GM12875 (cell line): ENCODE results near the gene RPS19BP1.
A peak's percentile ranks its signal among the peaks of the same experiment; 100 is the strongest.

Experiments
- H3K4me3 ChIP-seq: one replicate; pipeline ENCODE4 v1.5.1; 2011; ENCODE audit warnings: low read depth, low read length, control low read depth
- TF ChIP-seq, protein P1 (sequence below): IDR thresholded peaks from 2 replicates; pipeline ENCODE4 v1.5.1; 2011; ENCODE audit warnings: low read depth, mild to moderate bottlenecking, control low read depth, inconsistent platforms, low read length, moderate library complexity, borderline replicate concordance; ENCODE audit not compliant: insufficient read depth

The RPS19BP1 gene

DNA sequence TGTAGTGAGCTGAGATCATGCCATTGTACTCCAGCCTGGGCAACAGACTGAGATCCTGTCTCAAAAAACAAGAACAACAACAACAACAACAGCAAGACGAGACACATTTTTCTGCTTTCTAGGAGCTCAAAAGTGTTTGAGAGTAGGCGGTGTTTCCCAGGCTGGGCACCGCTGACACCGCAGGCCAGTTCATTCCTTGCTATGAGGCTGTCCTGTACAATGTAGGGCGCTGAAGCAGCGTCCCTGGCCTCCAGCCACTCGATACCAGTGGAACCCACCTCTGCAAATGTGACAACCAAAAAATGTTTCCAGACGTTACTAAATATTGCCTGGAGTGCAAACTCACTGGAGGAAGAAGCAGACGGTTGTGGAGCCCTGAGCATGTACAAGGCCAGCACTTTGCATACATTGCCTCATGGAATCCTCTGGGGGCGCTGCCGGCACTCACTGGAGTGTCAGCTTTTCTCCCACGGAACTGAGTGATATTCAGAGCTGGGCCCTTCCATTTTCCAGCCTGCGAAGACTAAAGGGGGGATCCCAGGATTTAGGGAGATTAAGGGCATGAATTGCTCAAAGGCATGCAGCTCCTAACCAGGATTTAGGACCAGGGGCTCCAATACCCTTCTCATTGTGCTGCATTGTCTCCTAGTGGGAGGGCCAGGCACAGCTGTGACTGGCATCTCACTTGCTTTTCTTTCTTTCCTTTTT lies 36.3 kb downstream of the RPS19BP1 start:
- TF ChIP-seq, protein P1, sequence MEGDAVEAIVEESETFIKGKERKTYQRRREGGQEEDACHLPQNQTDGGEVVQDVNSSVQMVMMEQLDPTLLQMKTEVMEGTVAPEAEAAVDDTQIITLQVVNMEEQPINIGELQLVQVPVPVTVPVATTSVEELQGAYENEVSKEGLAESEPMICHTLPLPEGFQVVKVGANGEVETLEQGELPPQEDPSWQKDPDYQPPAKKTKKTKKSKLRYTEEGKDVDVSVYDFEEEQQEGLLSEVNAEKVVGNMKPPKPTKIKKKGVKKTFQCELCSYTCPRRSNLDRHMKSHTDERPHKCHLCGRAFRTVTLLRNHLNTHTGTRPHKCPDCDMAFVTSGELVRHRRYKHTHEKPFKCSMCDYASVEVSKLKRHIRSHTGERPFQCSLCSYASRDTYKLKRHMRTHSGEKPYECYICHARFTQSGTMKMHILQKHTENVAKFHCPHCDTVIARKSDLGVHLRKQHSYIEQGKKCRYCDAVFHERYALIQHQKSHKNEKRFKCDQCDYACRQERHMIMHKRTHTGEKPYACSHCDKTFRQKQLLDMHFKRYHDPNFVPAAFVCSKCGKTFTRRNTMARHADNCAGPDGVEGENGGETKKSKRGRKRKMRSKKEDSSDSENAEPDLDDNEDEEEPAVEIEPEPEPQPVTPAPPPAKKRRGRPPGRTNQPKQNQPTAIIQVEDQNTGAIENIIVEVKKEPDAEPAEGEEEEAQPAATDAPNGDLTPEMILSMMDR: peak; percentile 83
- H3K4me3 ChIP-seq: no peak overlapping the region

- TF ChIP-seq, protein P1: no peak
- H3K4me3 ChIP-seq: no peak overlapping the region
These were observed 38.0 kb downstream of the RPS19BP1 start for GRCh38 chr22:39494471-39495120.

DNA sequence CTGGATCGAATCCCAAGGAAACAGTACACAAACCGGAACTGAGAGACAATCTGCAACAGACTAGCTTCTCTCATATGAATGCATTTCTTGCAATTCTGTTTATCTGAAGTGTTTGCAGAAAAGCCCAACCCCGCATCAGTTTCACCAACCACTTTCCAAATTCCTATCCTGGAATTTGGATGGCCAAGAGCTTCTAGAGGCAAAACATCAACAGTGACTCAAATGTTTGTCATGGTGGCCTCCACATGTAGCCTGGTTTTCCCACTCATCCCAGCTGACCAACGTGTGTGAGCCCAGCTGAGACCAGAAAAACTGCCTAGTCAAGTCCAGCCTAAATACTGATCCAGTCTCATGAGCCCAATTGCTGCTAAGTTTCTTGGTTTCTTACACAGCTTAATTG lies 38.8 kb downstream of the RPS19BP1 start:
- TF ChIP-seq, protein P1: no peak
- H3K4me3 ChIP-seq: no peak overlapping the region

DNA sequence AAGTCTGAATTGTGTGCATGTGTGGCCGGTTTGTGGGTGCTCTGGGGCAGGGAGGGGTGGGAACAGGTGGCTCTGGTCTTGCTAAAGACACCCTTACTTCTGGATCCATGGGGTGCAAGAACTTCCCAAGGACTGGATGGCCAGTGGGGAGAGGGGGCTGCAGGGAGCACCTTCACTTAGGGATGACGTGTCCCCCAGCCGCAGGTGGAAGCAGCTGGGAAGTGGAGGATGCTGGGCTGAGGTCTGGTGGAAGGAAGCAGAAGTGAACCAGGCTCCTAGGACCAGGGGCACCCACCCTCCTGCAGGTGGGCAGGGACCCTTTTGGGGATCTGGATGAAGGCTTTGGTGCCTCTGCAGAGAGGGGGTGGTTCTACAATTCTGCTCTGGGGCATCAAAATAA lies 40.4 kb downstream of the RPS19BP1 start:
- H3K4me3 ChIP-seq: no peak overlapping the region
- TF ChIP-seq, protein P1: no peak

DNA sequence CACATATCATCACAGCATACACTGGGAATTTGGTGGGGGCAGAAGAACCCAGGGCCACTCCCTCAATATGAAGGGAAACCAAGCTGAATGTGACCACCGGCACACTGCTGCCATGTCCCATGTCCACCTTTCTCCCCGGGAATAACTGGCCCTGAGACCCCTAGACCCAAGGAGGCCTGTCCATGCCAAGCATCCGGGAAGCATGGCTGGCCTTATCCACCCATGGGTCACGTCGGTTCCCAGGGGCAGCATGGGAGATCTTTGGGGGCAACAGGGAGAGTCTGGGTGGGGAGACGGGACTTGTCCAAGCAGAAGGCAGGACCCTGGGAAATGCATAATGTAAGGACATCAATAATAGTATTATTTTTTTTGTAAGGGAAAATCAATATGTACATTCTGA lies 40.9 kb downstream of the RPS19BP1 start:
- no peak overlapping the region for H3K4me3 ChIP-seq
- TF ChIP-seq, protein P1: no peak

- no peak overlapping the region for H3K4me3 ChIP-seq
- TF ChIP-seq, protein P1: no peak
These were observed 41.4 kb downstream of the RPS19BP1 start for GRCh38 chr22:39490966-39491680.
